ENCODE data around the gene ITGAV. TPM values are rescaled to one million over a fixed set of nuclear protein-coding genes. Genes with fewer than 3 reads are reported as not detected.

The ITGAV gene
- total RNA-seq, 4 donors from 2014 or later: 27.1 to 60.1 (median 45.1) TPM

GRCh38 chr2:186599186-186599778 lies 9.4 kb downstream of the ITGAV start:
- no peak for DNase-seq
- 82 to 86% methylated on average over 3 of the region's 3 CpGs for WGBS, 2 donors
- TF ChIP-seq CTCF (IDR thresholded peaks at IDR 0.05): no peak
- no peak for TF ChIP-seq POLR2A (IDR thresholded peaks at IDR 0.05)
- Histone ChIP-seq H3K4me3 (no peak overlapping the region), H3K27ac (no peak overlapping the region), H3K27me3 (no peaks in the 10 kb centered on the region), H3K9me3 (no peaks in the 10 kb centered on the region), H3K36me3 (peaks cover 0 to 29% (median 8%) of the 10 kb centered on the region in 3 donors), H3K4me1 (peaks cover 3 to 39% (median 21%) of the 10 kb centered on the region in 3 donors)
- intact Hi-C loops (cut with DNase I): no loop called here

DNA sequence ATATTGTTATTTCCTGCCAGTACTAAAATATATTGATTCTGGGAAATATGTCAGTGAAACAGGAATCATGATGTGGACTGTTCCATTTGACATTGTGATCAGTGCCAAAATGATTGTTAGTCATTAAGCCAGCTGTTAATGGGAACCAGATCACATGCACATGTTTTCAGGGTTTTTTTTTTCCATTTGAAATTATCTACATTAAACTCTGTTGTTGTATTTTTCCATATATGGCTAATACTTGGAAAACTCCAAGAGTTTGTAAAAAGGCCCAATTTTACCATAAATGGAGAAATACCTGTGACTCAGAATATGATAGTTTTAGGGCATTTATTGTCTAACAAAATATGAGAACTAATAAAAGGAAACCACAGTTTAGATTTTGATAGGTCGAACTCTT lies 13.4 kb downstream of the ITGAV start:
- WGBS, 2 donors: 79 to 86% methylated on average over 1 of the region's 1 CpG
- intact Hi-C loops (cut with DNase I): no loop called here
- no peak for DNase-seq
- no peak overlapping the region for H3K4me3 ChIP-seq
- H3K4me1 ChIP-seq: peaks cover 0 to 21% (median 3%) of the 10 kb centered on the region in 3 donors
- H3K27me3 ChIP-seq: no peaks in the 10 kb centered on the region
- H3K27ac ChIP-seq: no peak overlapping the region
- no peaks in the 10 kb centered on the region for H3K9me3 ChIP-seq
- peaks cover 0 to 55% (median 8%) of the 10 kb centered on the region in 3 donors for H3K36me3 ChIP-seq
- TF ChIP-seq CTCF (IDR thresholded peaks at IDR 0.05): no peak
- no peak for TF ChIP-seq POLR2A (IDR thresholded peaks at IDR 0.05)

- 40 to 80% methylated on average over 1 to 3 of the region's 3 CpGs for WGBS, 2 donors
- no peaks in the 10 kb centered on the region for H3K27me3 ChIP-seq
- H3K9me3 ChIP-seq: no peaks in the 10 kb centered on the region
- no peak for DNase-seq
- H3K4me3 ChIP-seq: no peak overlapping the region
- H3K36me3 ChIP-seq: peaks cover 0 to 52% (median 8%) of the 10 kb centered on the region in 3 donors
- H3K27ac ChIP-seq: peak overlapping the region in 2 of 4 donors; percentile 27 to 41
- no peak for TF ChIP-seq CTCF (IDR thresholded peaks at IDR 0.05)
- TF ChIP-seq POLR2A (IDR thresholded peaks at IDR 0.05): no peak
- intact Hi-C loops (cut with DNase I): no loop called here
- H3K4me1 ChIP-seq: peaks cover 0 to 8% (median 0%) of the 10 kb centered on the region in 3 donors
Observed at GRCh38 chr2:186605041-186605440, 15.2 kb downstream of the ITGAV start.

GRCh38 chr2:186607660-186608324 lies 17.9 kb downstream of the ITGAV start:
- Histone ChIP-seq H3K4me1 (peaks cover 0 to 18% (median 0%) of the 10 kb centered on the region in 3 donors), H3K9me3 (no peaks in the 10 kb centered on the region), H3K4me3 (no peak overlapping the region), H3K36me3 (peaks cover 0 to 41% (median 0%) of the 10 kb centered on the region in 3 donors), H3K27me3 (no peaks in the 10 kb centered on the region), H3K27ac (no peak overlapping the region)
- no peak for TF ChIP-seq POLR2A (IDR thresholded peaks at IDR 0.05)
- no peak for TF ChIP-seq CTCF (IDR thresholded peaks at IDR 0.05)
- no peak for DNase-seq
- intact Hi-C loops (cut with DNase I): no loop called here
- WGBS, 2 donors: 92 to 95% methylated on average over 6 of the region's 6 CpGs

DNA sequence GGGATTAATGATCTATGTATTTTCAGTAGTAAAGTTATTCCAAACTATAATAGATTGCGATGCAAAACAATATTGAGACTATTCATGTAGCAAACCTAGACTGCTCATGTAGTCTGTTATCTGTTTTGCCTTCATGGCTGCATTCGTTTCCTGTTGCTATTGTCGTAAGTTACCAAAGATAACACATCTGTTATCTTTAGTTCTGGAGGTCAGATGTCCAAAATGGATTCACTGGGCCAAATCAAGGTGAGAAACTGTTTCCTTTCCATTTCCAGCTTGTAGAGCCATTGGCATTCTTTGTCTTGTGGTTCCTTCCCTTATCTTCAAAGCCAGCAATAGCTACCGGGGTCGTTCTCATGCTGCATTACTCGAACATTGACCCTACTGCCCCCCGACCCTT lies 20.9 kb downstream of the ITGAV start:
- H3K4me3 ChIP-seq: no peak overlapping the region
- intact Hi-C loops (cut with DNase I): no loop called here
- H3K27ac ChIP-seq: no peak overlapping the region
- TF ChIP-seq CTCF (IDR thresholded peaks at IDR 0.05) (no peak), POLR2A (IDR thresholded peaks at IDR 0.05) (no peak)
- H3K36me3 ChIP-seq: peaks cover 0 to 15% (median 0%) of the 10 kb centered on the region in 3 donors
- peaks cover 0 to 17% (median 0%) of the 10 kb centered on the region in 3 donors for H3K4me1 ChIP-seq
- H3K9me3 ChIP-seq: no peaks in the 10 kb centered on the region
- H3K27me3 ChIP-seq: no peaks in the 10 kb centered on the region
- DNase-seq: no peak
- 83 to 85% methylated on average over 7 of the region's 7 CpGs for WGBS, 2 donors
